DND-41 (cell line): Measurements from ENCODE around the gene BSND.

Experiments
- ATAC-seq: fragments of 200-7000 bp; cut with Tn5 transposase; 3 replicates; pipeline ENCODE4 v1.9.1; 2021; ENCODE audit warnings: low read depth; ENCODE audit not compliant: insufficient read depth
- DNase-seq: peaks from one replicate; pipeline ENCODE4 v3.0.0-alpha.2; 2020
- H2AFZ ChIP-seq: 2 replicates; pipeline ENCODE4 v1.6.0; 2012; ENCODE audit warnings: low read depth, low read length
- H3K27ac ChIP-seq: 2 replicates; pipeline ENCODE4 v1.5.1; 2012; ENCODE audit warnings: low read length, inconsistent platforms
- H3K27me3 ChIP-seq: fragments of 200-600 bp; sonication (generic); 2 replicates; pipeline ENCODE4 v1.6.0; 2012; ENCODE audit warnings: low read length, mild to moderate bottlenecking, inconsistent platforms; ENCODE audit not compliant: insufficient read depth, poor library complexity
- H3K36me3 ChIP-seq: 2 replicates; pipeline ENCODE4 v1.5.1; 2012; ENCODE audit warnings: low read length, inconsistent platforms; ENCODE audit not compliant: insufficient read depth
- H3K4me1 ChIP-seq: 2 replicates; pipeline ENCODE4 v1.5.1; 2012; ENCODE audit warnings: mild to moderate bottlenecking, low read length; ENCODE audit not compliant: insufficient read depth
- H3K4me2 ChIP-seq: 2 replicates; pipeline ENCODE4 v1.6.0; 2012; ENCODE audit warnings: mild to moderate bottlenecking, moderate library complexity, low read length, inconsistent platforms; ENCODE audit not compliant: insufficient read depth
- H3K4me3 ChIP-seq, 2 experiments: fragments of 200-600 bp in 1 of 2; shearing (Covaris generic) in 1 of 2; 2 replicates each; pipeline ENCODE4 v1.5.1; 2012 to 2016; ENCODE audit warnings: inconsistent platforms in 2 of 2, low read length in 2 of 2, mild to moderate bottlenecking in 2 of 2, low read depth in 1 of 2, moderate library complexity in 1 of 2
- H3K79me2 ChIP-seq: 2 replicates; pipeline ENCODE4 v1.6.0; 2012; ENCODE audit warnings: low read length, inconsistent platforms; ENCODE audit not compliant: insufficient read depth
- H3K9ac ChIP-seq: 2 replicates; pipeline ENCODE4 v1.6.0; 2012; ENCODE audit warnings: low read depth, mild to moderate bottlenecking, inconsistent platforms, low read length, moderate library complexity
- H3K9me3 ChIP-seq: 2 replicates; pipeline ENCODE4 v1.5.1; 2012; ENCODE audit warnings: low read length, moderate library complexity, mild to moderate bottlenecking, inconsistent platforms; ENCODE audit not compliant: insufficient read depth, severe bottlenecking
- H4K20me1 ChIP-seq: 2 replicates; pipeline ENCODE4 v1.6.0; 2012; ENCODE audit warnings: low read length; ENCODE audit not compliant: insufficient read depth
- EZH2 ChIP-seq: IDR thresholded peaks from 3 replicates; pipeline ENCODE4 v1.6.1; 2012; ENCODE audit warnings: borderline replicate concordance, low read depth, mild to moderate bottlenecking, moderate library complexity, low read length, inconsistent platforms; ENCODE audit not compliant: severe bottlenecking
- TF ChIP-seq, protein P1 (sequence below): IDR thresholded peaks from 2 replicates; pipeline ENCODE4 v1.5.1; 2012; ENCODE audit warnings: borderline replicate concordance, low read length, moderate library complexity, mild to moderate bottlenecking; ENCODE audit not compliant: poor library complexity, severe bottlenecking; ENCODE audit errors: extremely low read depth

BSND gene

DNA sequence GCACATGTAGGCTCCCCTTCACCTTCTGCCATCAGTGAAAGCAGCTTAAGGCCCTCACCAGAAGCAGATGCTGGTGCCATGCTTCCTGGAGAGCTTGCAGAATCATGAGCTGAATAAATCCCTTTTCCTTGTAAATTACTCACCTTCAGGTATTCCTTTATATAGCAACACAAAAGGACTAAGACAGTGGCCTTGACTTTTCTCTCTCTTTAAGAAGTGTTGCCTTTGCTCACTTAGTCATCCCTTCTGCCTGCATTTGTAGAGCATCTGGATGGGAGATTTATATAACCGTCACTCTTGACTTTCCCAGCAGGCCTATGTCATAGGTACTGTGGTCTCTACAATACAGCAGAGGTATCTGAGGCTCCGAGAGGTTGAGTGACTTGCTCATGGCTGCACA lies 44.3 kb downstream of the BSND start:
- no peak overlapping the region for H3K27ac ChIP-seq
- peaks cover 6% of the 10 kb centered on the region for H3K27me3 ChIP-seq
- no peak overlapping the region for H3K4me3 ChIP-seq
- H3K9ac ChIP-seq = no peak overlapping the region
- DNase-seq (no peak), ATAC-seq (no peak)
- H2AFZ ChIP-seq = no peak overlapping the region
- H3K36me3 ChIP-seq = no peaks in the 10 kb centered on the region
- H3K9me3 ChIP-seq = no peaks in the 10 kb centered on the region
- no peaks in the 10 kb centered on the region for H3K79me2 ChIP-seq
- TF ChIP-seq EZH2 = no peak
- TF ChIP-seq, protein P1, sequence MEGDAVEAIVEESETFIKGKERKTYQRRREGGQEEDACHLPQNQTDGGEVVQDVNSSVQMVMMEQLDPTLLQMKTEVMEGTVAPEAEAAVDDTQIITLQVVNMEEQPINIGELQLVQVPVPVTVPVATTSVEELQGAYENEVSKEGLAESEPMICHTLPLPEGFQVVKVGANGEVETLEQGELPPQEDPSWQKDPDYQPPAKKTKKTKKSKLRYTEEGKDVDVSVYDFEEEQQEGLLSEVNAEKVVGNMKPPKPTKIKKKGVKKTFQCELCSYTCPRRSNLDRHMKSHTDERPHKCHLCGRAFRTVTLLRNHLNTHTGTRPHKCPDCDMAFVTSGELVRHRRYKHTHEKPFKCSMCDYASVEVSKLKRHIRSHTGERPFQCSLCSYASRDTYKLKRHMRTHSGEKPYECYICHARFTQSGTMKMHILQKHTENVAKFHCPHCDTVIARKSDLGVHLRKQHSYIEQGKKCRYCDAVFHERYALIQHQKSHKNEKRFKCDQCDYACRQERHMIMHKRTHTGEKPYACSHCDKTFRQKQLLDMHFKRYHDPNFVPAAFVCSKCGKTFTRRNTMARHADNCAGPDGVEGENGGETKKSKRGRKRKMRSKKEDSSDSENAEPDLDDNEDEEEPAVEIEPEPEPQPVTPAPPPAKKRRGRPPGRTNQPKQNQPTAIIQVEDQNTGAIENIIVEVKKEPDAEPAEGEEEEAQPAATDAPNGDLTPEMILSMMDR = no peak
- H3K4me2 ChIP-seq = no peak overlapping the region
- no peaks in the 10 kb centered on the region for H3K4me1 ChIP-seq
- H4K20me1 ChIP-seq = no peaks in the 10 kb centered on the region

GRCh38 chr1:55043726-55044125 lies 45.0 kb downstream of the BSND start:
- Histone ChIP-seq H3K9ac (no peak overlapping the region), H3K4me2 (no peak overlapping the region), H4K20me1 (no peaks in the 10 kb centered on the region), H3K27me3 (peaks cover 5% of the 10 kb centered on the region), H3K9me3 (no peaks in the 10 kb centered on the region), H3K79me2 (no peaks in the 10 kb centered on the region), H3K4me3 (no peak overlapping the region), H3K36me3 (no peaks in the 10 kb centered on the region), H2AFZ (no peak overlapping the region), H3K27ac (no peak overlapping the region), H3K4me1 (no peaks in the 10 kb centered on the region)
- TF ChIP-seq, protein P1 = no peak
- TF ChIP-seq EZH2 = no peak
- no peak for ATAC-seq
- DNase-seq = no peak

DNA sequence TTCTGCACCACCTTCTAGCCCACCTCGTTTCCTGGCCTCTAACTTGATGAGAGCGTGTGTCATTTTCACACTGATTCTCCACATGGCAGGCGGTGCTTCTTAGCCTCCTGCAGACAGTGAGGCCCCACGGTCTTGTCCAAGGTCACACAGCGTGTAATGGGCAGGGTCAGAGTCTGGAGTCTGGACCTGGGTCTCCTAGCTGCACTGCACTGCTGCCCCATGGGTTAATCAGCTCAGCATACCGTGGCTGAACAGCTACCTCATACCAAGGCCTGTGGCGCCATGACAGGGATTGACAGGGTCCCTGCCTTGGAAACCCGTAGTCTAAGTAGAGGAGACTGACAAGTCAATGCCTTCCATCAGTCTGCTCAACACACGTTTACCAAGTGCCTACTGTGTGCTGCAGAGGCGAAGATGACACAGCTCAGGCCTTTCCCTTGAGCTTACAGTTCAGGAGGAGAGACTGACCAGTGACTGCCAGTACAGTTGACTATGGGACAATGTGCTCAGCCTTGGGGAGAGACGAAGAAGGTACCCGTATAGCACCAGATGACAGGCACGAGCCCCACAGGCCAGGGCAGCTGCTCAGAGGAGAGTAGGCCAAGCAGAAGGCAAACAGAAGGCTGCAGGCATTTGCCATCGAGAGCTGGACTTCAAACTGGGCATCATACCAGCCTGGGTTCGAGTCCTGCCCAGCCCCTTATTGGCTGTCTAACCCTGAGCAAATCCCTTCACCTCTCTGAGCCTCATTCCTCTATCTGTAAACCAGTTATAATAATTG lies 46.1 kb downstream of the BSND start:
- no peaks in the 10 kb centered on the region for H4K20me1 ChIP-seq
- H3K4me3 ChIP-seq = no peak overlapping the region
- H3K4me2 ChIP-seq = no peak overlapping the region
- H3K79me2 ChIP-seq = no peaks in the 10 kb centered on the region
- DNase-seq (no peak), ATAC-seq (no peak)
- no peaks in the 10 kb centered on the region for H3K36me3 ChIP-seq
- no peak overlapping the region for H2AFZ ChIP-seq
- H3K4me1 ChIP-seq = no peaks in the 10 kb centered on the region
- no peak overlapping the region for H3K9ac ChIP-seq
- H3K9me3 ChIP-seq = no peaks in the 10 kb centered on the region
- TF ChIP-seq EZH2 = no peak
- TF ChIP-seq, protein P1 = no peak
- H3K27ac ChIP-seq = no peak overlapping the region
- peaks cover 5% of the 10 kb centered on the region for H3K27me3 ChIP-seq
